HG03060 (cell line): ENCODE measurements around the gene KDM5A.

Experiments used
- ATAC-seq: cut with Tn5 transposase; IDR thresholded peaks from one replicate; pipeline ENCODE4 v1.9.1; 2021; ENCODE audit warnings: low read depth, moderate number of reproducible peaks; ENCODE audit not compliant: unreplicated experiment

KDM5A gene

DNA sequence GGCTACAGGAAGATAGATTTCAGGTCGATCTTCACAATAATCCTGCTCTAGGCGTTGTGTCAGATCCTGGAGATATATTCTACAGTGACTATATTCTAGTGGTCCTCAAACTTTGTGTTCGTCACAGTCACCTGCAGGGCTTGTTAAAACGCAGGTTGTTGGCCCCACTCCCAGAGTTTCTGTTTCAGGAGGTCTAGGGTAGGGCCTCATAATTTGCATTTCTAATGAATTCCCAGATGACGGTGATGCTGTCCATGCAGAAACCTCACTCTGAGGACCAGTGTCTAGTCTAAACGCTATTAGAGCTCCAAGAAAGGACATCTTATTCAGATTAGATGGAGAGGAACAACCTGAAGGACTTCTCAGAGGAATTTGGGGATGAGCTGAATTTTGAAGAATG is 113.3 kb downstream of the KDM5A start:
- no peak for ATAC-seq

GRCh38 chr12:273382-273781 is 115.7 kb downstream of the KDM5A start:
- ATAC-seq, result no peak

- ATAC-seq, result no peak
Observed at GRCh38 chr12:272942-273341, 116.2 kb downstream of the KDM5A start.

DNA sequence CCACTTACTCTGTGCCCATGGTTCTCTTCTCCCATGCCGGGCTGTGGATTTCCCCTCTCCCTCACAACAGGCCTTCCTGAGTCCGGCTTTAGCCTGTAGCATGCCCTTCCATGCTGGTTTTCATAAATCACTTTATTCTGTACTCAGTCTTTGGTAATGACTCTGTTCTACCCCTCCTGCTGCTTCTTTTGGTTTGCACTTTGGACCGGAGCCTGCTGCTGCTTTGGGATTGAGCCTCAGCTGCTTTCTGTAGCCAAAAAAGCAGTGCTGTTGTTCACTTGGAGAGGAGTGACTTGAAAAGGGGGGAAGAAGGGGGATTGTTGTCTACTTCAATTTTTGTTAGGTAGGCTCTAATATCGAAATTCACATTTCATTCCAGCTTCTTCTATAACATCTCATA is 118.0 kb downstream of the KDM5A start:
- ATAC-seq, result no peak

- no peak for ATAC-seq
Observed at GRCh38 chr12:269191-269590, 119.9 kb downstream of the KDM5A start.

- no peak for ATAC-seq
Observed at GRCh38 chr12:268483-268840, 120.7 kb downstream of the KDM5A start.

GRCh38 chr12:267581-268482 is 121.3 kb downstream of the KDM5A start:
- ATAC-seq, result no peak

DNA sequence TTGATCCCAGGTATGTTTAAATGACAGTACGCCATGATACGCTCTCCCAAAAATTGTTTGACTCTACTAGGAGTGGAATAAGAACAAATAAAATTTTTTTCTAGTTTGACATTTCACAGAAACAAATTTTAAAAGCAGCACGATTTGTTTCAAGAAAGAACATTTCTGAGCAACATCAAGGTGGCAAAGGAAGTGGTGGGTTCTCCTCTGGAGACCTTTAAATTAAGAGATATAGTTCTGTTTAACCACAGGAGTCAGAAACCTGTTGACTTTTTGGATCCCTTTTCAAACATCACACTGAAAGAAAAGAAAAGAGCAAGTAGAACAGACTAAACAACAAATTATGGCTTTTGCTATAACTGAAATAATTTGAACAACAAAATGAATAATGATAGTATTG is 124.0 kb downstream of the KDM5A start:
- ATAC-seq, result no peak

DNA sequence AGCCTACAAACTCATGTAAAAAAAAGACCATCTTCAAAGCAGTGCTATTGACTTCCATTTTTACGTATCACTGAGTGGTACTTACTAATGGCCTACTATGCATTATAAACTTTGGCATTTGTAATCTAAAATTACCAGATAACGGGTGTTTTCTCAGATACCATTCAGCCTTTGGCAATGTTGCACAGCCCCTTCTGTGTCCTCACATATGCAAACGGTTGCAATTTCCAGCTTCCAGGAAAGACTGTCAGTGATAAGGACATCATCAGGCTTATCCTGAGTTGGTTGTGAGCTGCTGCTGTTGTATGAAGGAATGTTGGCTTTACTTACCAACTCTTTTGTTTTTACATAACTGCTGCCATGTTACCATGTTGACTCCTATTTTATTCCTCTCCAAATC is 124.9 kb downstream of the KDM5A start:
- no peak for ATAC-seq

GRCh38 chr12:263574-263973 is 125.5 kb downstream of the KDM5A start:
- no peak for ATAC-seq

DNA sequence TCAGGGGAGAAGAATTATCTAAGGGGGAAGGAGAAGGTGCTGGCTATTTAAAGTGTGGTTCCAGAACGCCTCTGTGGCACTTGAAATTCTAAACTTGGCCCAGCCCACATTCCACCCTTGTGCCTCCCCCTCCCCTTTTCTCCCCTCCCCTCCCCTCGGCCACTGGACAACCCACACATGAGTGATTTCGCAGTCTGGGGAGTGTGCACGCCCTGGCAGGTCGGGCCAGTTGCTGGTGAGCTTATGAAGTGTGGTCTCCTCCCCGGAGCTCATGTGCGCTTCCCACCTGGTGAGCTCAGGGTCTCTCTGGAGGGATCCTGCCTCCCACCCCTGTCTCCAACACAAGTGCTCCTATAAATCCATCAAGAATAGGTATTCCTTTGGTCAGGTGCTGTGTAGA is 126.3 kb downstream of the KDM5A start, which contains the start of gene SLC6A13:
SLC6A13 (minus strand) TSS at position 20 of the 400 bp plus-strand sequence. CDS start 2,784 bp downstream, outside the sequence.
- ATAC-seq, result no peak

- no peak for ATAC-seq
Observed at GRCh38 chr12:262113-262512, 127.0 kb downstream of the KDM5A start.

GRCh38 chr12:257521-258321 is 131.4 kb downstream of the KDM5A start:
- no peak for ATAC-seq

- ATAC-seq, result no peak
Observed at GRCh38 chr12:256958-257357, 132.2 kb downstream of the KDM5A start.

DNA sequence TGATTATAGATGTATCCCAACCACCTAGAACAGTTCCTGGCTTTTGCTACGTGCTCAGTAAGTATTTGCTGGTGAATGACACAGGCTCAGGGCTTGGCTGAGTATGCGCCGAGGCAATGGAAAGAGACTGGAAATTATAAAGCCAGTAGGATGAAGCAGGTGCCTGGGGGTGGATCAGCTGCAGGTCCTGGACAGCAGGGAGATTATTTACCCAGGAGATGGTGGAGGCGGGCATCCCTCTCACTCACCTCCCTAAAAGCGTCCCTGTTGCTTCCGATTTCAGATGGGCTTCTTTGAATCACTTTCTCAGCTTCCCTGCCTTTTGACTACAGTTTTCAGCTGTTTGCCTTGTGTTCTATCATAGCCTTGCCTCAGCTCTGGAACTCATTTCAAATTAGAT is 132.9 kb downstream of the KDM5A start:
- no peak for ATAC-seq

DNA sequence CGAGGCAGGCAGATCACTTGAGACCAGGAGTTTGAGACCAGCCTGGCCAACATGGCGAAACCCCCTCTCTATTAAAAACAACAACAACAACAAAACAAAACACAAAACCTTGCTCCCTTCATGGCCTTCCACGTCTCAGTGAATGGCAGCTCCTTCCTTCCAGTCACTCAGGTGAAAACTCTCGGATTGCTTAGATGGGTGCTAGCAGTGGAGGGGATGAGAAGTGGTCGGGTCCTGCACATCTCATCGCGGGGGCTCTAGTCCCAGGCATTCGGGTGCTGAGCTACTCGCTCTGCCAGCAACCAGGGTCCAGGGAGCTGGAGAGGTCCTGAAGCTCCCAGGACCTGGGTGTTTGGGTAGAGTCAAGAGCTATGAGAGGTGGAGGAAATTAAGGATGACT is 134.2 kb downstream of the KDM5A start:
- no peak for ATAC-seq

GRCh38 chr12:254039-254438 is 135.1 kb downstream of the KDM5A start:
- no peak for ATAC-seq

DNA sequence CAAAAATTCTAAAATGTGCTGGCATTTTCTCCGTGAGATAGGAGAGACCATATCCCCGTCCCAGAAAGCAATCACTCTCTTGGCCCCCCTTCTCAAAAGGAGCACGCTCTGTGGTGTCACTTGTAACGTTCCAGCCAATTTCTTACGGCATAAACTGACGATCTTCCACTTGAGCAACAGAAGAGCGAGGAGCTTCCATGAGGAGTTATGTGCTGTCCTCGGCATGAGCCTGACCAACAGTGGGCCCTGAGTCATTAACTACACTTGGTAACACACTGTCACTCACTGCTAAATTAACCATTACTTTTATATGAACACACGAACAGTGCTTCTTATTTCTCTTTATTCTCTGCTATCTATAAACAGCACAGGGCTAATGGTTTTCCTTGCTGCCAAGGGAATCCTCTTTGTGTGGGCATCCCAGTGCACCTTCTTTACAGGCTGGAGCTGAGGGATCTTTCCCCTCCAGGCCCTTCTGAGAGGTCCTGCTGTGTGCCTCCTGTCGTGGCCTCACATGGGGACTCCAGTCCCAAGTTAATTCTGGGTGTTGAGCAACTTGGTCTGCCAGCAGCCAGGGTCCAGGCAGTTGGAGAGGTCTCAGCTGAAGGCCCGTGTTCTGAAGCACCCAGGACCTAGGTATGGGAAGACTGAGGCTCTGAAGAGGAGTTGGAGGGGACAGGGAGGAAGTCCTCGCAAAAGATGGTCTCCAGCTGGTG is 135.8 kb downstream of the KDM5A start:
- no peak for ATAC-seq

DNA sequence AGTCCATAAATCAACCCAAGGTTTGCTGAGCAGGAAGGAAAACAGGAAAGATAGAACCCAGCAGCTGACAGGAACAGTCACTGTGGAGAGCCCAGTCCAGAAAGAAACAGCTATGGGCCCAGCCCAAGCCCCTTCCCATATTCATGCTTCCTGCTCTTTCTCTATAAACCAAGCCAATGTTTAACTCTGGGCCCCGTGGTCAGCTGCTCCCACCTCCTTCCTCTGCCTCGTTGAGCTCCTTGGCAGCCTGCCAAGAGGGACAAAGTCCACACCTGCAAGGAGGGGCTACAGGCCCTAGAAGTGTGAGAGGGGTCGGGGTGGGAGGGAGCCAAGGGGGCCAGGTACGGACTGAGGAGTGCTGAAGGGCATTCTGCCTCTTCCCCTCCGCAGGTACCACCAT is 136.5 kb downstream of the KDM5A start:
- no peak for ATAC-seq

- no peak for ATAC-seq
Observed at GRCh38 chr12:247271-247670, 141.8 kb downstream of the KDM5A start.

DNA sequence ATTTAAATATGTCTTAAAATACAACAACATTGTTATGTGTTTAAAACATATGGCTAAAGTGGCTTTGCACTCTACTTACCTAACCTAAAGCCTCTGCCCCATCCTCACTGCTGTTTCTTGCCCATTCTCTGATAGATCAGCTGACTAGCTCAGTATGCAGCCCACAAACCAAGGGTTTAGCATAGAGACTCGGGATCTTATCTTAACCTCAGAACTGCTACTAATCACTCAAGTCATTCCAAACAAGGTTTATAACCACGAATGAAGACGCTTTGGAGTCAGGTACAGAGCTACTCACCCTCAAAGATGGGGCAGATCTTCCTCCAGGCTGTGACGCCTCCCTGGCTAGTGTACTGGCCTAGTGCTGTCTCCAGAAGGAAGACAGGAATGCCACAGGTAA is 145.7 kb downstream of the KDM5A start:
- ATAC-seq, result no peak
